ENCODE results near the gene WDR26. TPM values are rescaled to one million over a fixed set of nuclear protein-coding genes. Genes with fewer than 3 reads are reported as not detected.

WDR26 gene
- total and polyA plus RNA-seq, 9 of the 15 experiments (the other 6 are each of a cell fraction or from before 2014, with no cell fraction given), result 11.5 to 66.0 (median 39.8) TPM

- TF ChIP-seq HDAC1 (IDR thresholded peaks at IDR 0.05) (0 out of 4 replicates have a peak, but pooled peaks of 1 of the 2 experiments have one; percentile 14), RCOR1 (IDR thresholded peaks at IDR 0.05; ENCODE audit: borderline replicate concordance in 1 of 2, low read depth in 2 of 2, low read length in 2 of 2) (peak in 1 of 2 experiments; percentile 6; a peak in 2 of 4 replicates), CHD2 (IDR thresholded peaks at IDR 0.05; ENCODE audit: low read depth, low read length) (peak; percentile 20; the same call in 1 of the 2 replicates), ZNF780A (CRISPR knock-in tag; IDR thresholded peaks at IDR 0.05) (no peak), DPF2 (IDR thresholded peaks at IDR 0.05) (no peak), CBX5 (IDR thresholded peaks at IDR 0.05; ENCODE audit: borderline replicate concordance, low read depth) (no peak), PHB (CRISPR knock-in tag; IDR thresholded peaks at IDR 0.05) (no peak), KDM1A (IDR thresholded peaks at IDR 0.05) (peak; percentile 5 to 22; a peak in 1 of 4 replicates), HCFC1 (IDR thresholded peaks at IDR 0.05; ENCODE audit: low read depth, low read length) (no peak; the same call in 1 of the 2 replicates), TOE1 (IDR thresholded peaks at IDR 0.05; ENCODE audit: borderline replicate concordance) (no peak), TOE1 (CRISPR knock-in tag; IDR thresholded peaks at IDR 0.05; ENCODE audit: borderline replicate concordance, low read depth) (no peak), VEZF1 (CRISPR knock-in tag; IDR thresholded peaks at IDR 0.05) (no peak), E2F6 (IDR thresholded peaks at IDR 0.05; ENCODE audit: borderline replicate concordance in 1 of 2, extremely low read depth in 1 of 2, insufficient read depth in 1 of 2, insufficient read length in 1 of 2, low read depth in 1 of 2, low read length in 1 of 2, poor library complexity in 1 of 2, severe bottlenecking in 1 of 2) (no peak), ZNF764 (CRISPR knock-in tag; IDR thresholded peaks at IDR 0.05; ENCODE audit: low read depth) (no peak), RFX1 (IDR thresholded peaks at IDR 0.05) (no peak), TCFL5 (CRISPR knock-in tag; conservative IDR thresholded peaks at IDR 0.05) (no peak), GABPB1 (CRISPR knock-in tag; IDR thresholded peaks at IDR 0.05) (no peak), ZNF583 (CRISPR knock-in tag; IDR thresholded peaks at IDR 0.05) (no peak), CBX3 (IDR thresholded peaks at IDR 0.05; ENCODE audit: borderline replicate concordance in 1 of 2, low read length in 2 of 2) (0 out of 3 replicates have a peak, but pooled peaks of 1 of the 2 experiments have one; percentile 17), HLTF (IDR thresholded peaks at IDR 0.05) (no peak), HINFP (tag; conservative IDR thresholded peaks at IDR 0.05; ENCODE audit: low read depth) (peak; percentile 86), CBX2 (IDR thresholded peaks at IDR 0.05; ENCODE audit: insufficient read depth, low read length, poor library complexity, severe bottlenecking) (no peak), FOXP4 (CRISPR knock-in tag; IDR thresholded peaks at IDR 0.05; ENCODE audit: borderline replicate concordance) (no peak)
These were observed 1.4 kb downstream of the WDR26 start (continued) for GRCh38 chr1:224433041-224433691.

All from K562 (cell line).